Measurements from ENCODE around the gene CCDC24. TPM values are rescaled to one million over a fixed set of nuclear protein-coding genes. Genes with fewer than 3 reads are reported as not detected.

The CCDC24 gene
- total and polyA plus RNA-seq, 5 donors from 2014 or later, result 0.18 to 1.8 (median 0.74) TPM

- Mint-ChIP-seq H3K36me3 (peaks cover 18% of the 10 kb centered on the region), H3K27ac (peak within 1 kb of the TSS; percentile 67 to 77 (median 76)), H3K27me3 (no peaks in the 10 kb centered on the region), H3K4me3 (peak within 1 kb of the TSS; percentile 90 to 93 (median 90)), H3K4me1 (peaks cover 7 to 62% (median 31%) of the 10 kb centered on the region in 4 donors), H3K9me3 (peaks cover 0 to 1% (median 0%) of the 10 kb centered on the region in 7 donors)
- H3K27me3 ChIP-seq (ENCODE audit: control insufficient read depth, insufficient read depth, low read length), result no peaks in the 10 kb centered on the region
- H3K27ac ChIP-seq (ENCODE audit: insufficient read depth, low read length, poor library complexity, severe bottlenecking), result no peak within 1 kb of the TSS
- peaks cover 20% of the 10 kb centered on the region for H3K36me3 ChIP-seq (ENCODE audit: control insufficient read depth, insufficient read depth, low read length)
- H3K4me1 ChIP-seq (ENCODE audit: control insufficient read depth, insufficient read depth, low read length, poor library complexity, severe bottlenecking), result peaks cover 42% of the 10 kb centered on the region
- ATAC-seq (ENCODE audit: low read depth in 2 of 2) (no peak), DNase-seq (peak in 1 of 3 donors; percentile 20)
- no peaks in the 10 kb centered on the region for H3K9me3 ChIP-seq (ENCODE audit: control insufficient read depth in 2 of 2, low read length in 2 of 2)
- peak within 1 kb of the TSS; percentile 37 for H3K4me3 ChIP-seq (ENCODE audit: low read depth, low read length)
Measured at GRCh38 chr1:43978551-43979260, 12.7 kb upstream of the CCDC24 start, which contains the start of gene B4GALT2. B4GALT2 (plus strand) TSS chr1:43979210; CDS start chr1:43981161, 1,951 bp downstream.

GRCh38 chr1:43979261-43979527 lies 12.2 kb upstream of the CCDC24 start:
- peaks cover 7 to 57% (median 28%) of the 10 kb centered on the region in 4 donors for H3K4me1 Mint-ChIP-seq
- Histone ChIP-seq H3K4me1 (ENCODE audit: control insufficient read depth, insufficient read depth, low read length, poor library complexity, severe bottlenecking) (peaks cover 37% of the 10 kb centered on the region), H3K36me3 (ENCODE audit: control insufficient read depth, insufficient read depth, low read length) (peaks cover 20% of the 10 kb centered on the region), H3K9me3 (ENCODE audit: control insufficient read depth in 2 of 2, low read length in 2 of 2) (no peaks in the 10 kb centered on the region), H3K27me3 (ENCODE audit: control insufficient read depth, insufficient read depth, low read length) (no peaks in the 10 kb centered on the region), H3K4me3 (ENCODE audit: low read depth, low read length) (no peak overlapping the region), H3K27ac (ENCODE audit: insufficient read depth, low read length, poor library complexity, severe bottlenecking) (no peak overlapping the region)
- H3K36me3 Mint-ChIP-seq, result peaks cover 18% of the 10 kb centered on the region
- no peak for ATAC-seq (ENCODE audit: low read depth in 2 of 2)
- H3K4me3 Mint-ChIP-seq, result no peak overlapping the region
- no peak for DNase-seq
- no peak overlapping the region for H3K27ac Mint-ChIP-seq
- H3K9me3 Mint-ChIP-seq, result peaks cover 0 to 1% (median 0%) of the 10 kb centered on the region in 7 donors
- no peaks in the 10 kb centered on the region for H3K27me3 Mint-ChIP-seq

- H3K27me3 ChIP-seq (ENCODE audit: control insufficient read depth, insufficient read depth, low read length), result no peaks in the 10 kb centered on the region
- peaks cover 18% of the 10 kb centered on the region for H3K36me3 Mint-ChIP-seq
- no peak overlapping the region for H3K27ac ChIP-seq (ENCODE audit: insufficient read depth, low read length, poor library complexity, severe bottlenecking)
- ATAC-seq (ENCODE audit: low read depth in 2 of 2) (no peak), DNase-seq (peak in 1 of 3 donors; percentile 33)
- H3K4me1 Mint-ChIP-seq, result peaks cover 7 to 55% (median 25%) of the 10 kb centered on the region in 4 donors
- H3K4me3 Mint-ChIP-seq, result peak overlapping the region; percentile 79 to 90 (median 87)
- H3K4me3 ChIP-seq (ENCODE audit: low read depth, low read length), result peak overlapping the region; percentile 37
- H3K36me3 ChIP-seq (ENCODE audit: control insufficient read depth, insufficient read depth, low read length), result peaks cover 20% of the 10 kb centered on the region
- no peak overlapping the region for H3K27ac Mint-ChIP-seq
- no peaks in the 10 kb centered on the region for H3K9me3 ChIP-seq (ENCODE audit: control insufficient read depth in 2 of 2, low read length in 2 of 2)
- peaks cover 0 to 1% (median 0%) of the 10 kb centered on the region in 7 donors for H3K9me3 Mint-ChIP-seq
- H3K27me3 Mint-ChIP-seq, result no peaks in the 10 kb centered on the region
- H3K4me1 ChIP-seq (ENCODE audit: control insufficient read depth, insufficient read depth, low read length, poor library complexity, severe bottlenecking), result peaks cover 34% of the 10 kb centered on the region
Measured at GRCh38 chr1:43979528-43980254, 11.7 kb upstream of the CCDC24 start.

GRCh38 chr1:43980255-43981134 lies 10.9 kb upstream of the CCDC24 start:
- no peak overlapping the region for H3K4me3 ChIP-seq (ENCODE audit: low read depth, low read length)
- DNase-seq (no peak), ATAC-seq (ENCODE audit: low read depth in 2 of 2) (no peak)
- no peak overlapping the region for H3K27ac ChIP-seq (ENCODE audit: insufficient read depth, low read length, poor library complexity, severe bottlenecking)
- Mint-ChIP-seq H3K9me3 (peaks cover 0 to 1% (median 0%) of the 10 kb centered on the region in 7 donors), H3K4me3 (peak overlapping the region; percentile 79 to 90 (median 87)), H3K4me1 (peaks cover 7 to 54% (median 25%) of the 10 kb centered on the region in 4 donors), H3K36me3 (peaks cover 18% of the 10 kb centered on the region), H3K27ac (no peak overlapping the region), H3K27me3 (no peaks in the 10 kb centered on the region)
- peaks cover 20% of the 10 kb centered on the region for H3K36me3 ChIP-seq (ENCODE audit: control insufficient read depth, insufficient read depth, low read length)
- H3K27me3 ChIP-seq (ENCODE audit: control insufficient read depth, insufficient read depth, low read length), result no peaks in the 10 kb centered on the region
- H3K9me3 ChIP-seq (ENCODE audit: control insufficient read depth in 2 of 2, low read length in 2 of 2), result no peaks in the 10 kb centered on the region
- peaks cover 30% of the 10 kb centered on the region for H3K4me1 ChIP-seq (ENCODE audit: control insufficient read depth, insufficient read depth, low read length, poor library complexity, severe bottlenecking)

GRCh38 chr1:43981135-43981491 lies 10.3 kb upstream of the CCDC24 start:
- Mint-ChIP-seq H3K27me3 (no peaks in the 10 kb centered on the region), H3K4me3 (peak overlapping the region in 3 of 4 donors; percentile 18 to 79 (median 48)), H3K36me3 (peaks cover 18% of the 10 kb centered on the region), H3K27ac (no peak overlapping the region), H3K9me3 (peaks cover 0 to 1% (median 0%) of the 10 kb centered on the region in 7 donors), H3K4me1 (peaks cover 7 to 48% (median 23%) of the 10 kb centered on the region in 4 donors)
- Histone ChIP-seq H3K27me3 (ENCODE audit: control insufficient read depth, insufficient read depth, low read length) (no peaks in the 10 kb centered on the region), H3K9me3 (ENCODE audit: control insufficient read depth in 2 of 2, low read length in 2 of 2) (no peaks in the 10 kb centered on the region), H3K4me3 (ENCODE audit: low read depth, low read length) (no peak overlapping the region), H3K4me1 (ENCODE audit: control insufficient read depth, insufficient read depth, low read length, poor library complexity, severe bottlenecking) (peaks cover 24% of the 10 kb centered on the region), H3K27ac (ENCODE audit: insufficient read depth, low read length, poor library complexity, severe bottlenecking) (no peak overlapping the region), H3K36me3 (ENCODE audit: control insufficient read depth, insufficient read depth, low read length) (peaks cover 20% of the 10 kb centered on the region)
- no peak for DNase-seq
- ATAC-seq (ENCODE audit: low read depth in 2 of 2), result no peak

- ATAC-seq (ENCODE audit: low read depth in 2 of 2), result no peak
- DNase-seq, result no peak
- H3K4me3 ChIP-seq (ENCODE audit: low read depth, low read length), result no peak overlapping the region
- peaks cover 0 to 1% (median 0%) of the 10 kb centered on the region in 7 donors for H3K9me3 Mint-ChIP-seq
- H3K4me1 ChIP-seq (ENCODE audit: control insufficient read depth, insufficient read depth, low read length, poor library complexity, severe bottlenecking), result peaks cover 19% of the 10 kb centered on the region
- peaks cover 16% of the 10 kb centered on the region for H3K36me3 ChIP-seq (ENCODE audit: control insufficient read depth, insufficient read depth, low read length)
- no peaks in the 10 kb centered on the region for H3K27me3 Mint-ChIP-seq
- no peaks in the 10 kb centered on the region for H3K27me3 ChIP-seq (ENCODE audit: control insufficient read depth, insufficient read depth, low read length)
- no peaks in the 10 kb centered on the region for H3K9me3 ChIP-seq (ENCODE audit: control insufficient read depth in 2 of 2, low read length in 2 of 2)
- H3K4me1 Mint-ChIP-seq, result peaks cover 7 to 43% (median 20%) of the 10 kb centered on the region in 4 donors
- peaks cover 18% of the 10 kb centered on the region for H3K36me3 Mint-ChIP-seq
- H3K27ac ChIP-seq (ENCODE audit: insufficient read depth, low read length, poor library complexity, severe bottlenecking), result no peak overlapping the region
- H3K4me3 Mint-ChIP-seq, result peak overlapping the region in 2 of 4 donors; percentile 13 to 79
- no peak overlapping the region for H3K27ac Mint-ChIP-seq
Measured at GRCh38 chr1:43981636-43982035, 9.8 kb upstream of the CCDC24 start.

- DNase-seq (no peak), ATAC-seq (ENCODE audit: low read depth in 2 of 2) (no peak)
- no peak overlapping the region for H3K27ac Mint-ChIP-seq
- Histone ChIP-seq H3K4me3 (ENCODE audit: low read depth, low read length) (no peak overlapping the region), H3K36me3 (ENCODE audit: control insufficient read depth, insufficient read depth, low read length) (peaks cover 10% of the 10 kb centered on the region), H3K4me1 (ENCODE audit: control insufficient read depth, insufficient read depth, low read length, poor library complexity, severe bottlenecking) (peaks cover 13% of the 10 kb centered on the region), H3K27ac (ENCODE audit: insufficient read depth, low read length, poor library complexity, severe bottlenecking) (no peak overlapping the region), H3K27me3 (ENCODE audit: control insufficient read depth, insufficient read depth, low read length) (no peaks in the 10 kb centered on the region), H3K9me3 (ENCODE audit: control insufficient read depth in 2 of 2, low read length in 2 of 2) (no peaks in the 10 kb centered on the region)
- peaks cover 3 to 37% (median 14%) of the 10 kb centered on the region in 4 donors for H3K4me1 Mint-ChIP-seq
- H3K27me3 Mint-ChIP-seq, result no peaks in the 10 kb centered on the region
- peaks cover 0 to 1% (median 0%) of the 10 kb centered on the region in 7 donors for H3K9me3 Mint-ChIP-seq
- H3K4me3 Mint-ChIP-seq, result peak overlapping the region in 2 of 4 donors; percentile 65 to 66
- H3K36me3 Mint-ChIP-seq, result peaks cover 12% of the 10 kb centered on the region
Measured at GRCh38 chr1:43982241-43982640, 9.2 kb upstream of the CCDC24 start.
